ENCODE measurements around the gene SPTB.

GRCh38 chr14:64703395-64704142 lies 176.1 kb downstream of the SPTB start:
- no peak for TF ChIP-seq POLR2A (IDR thresholded peaks at IDR 0.05; ENCODE audit: low read length)
- TF ChIP-seq GATA1 (IDR thresholded peaks at IDR 0.05; ENCODE audit: low read depth, low read length): no peak
